Uterus (tissue), 2 donors: ENCODE results near the gene CEP43.
A peak's percentile ranks its signal among the peaks of the same experiment; 100 is the strongest.

Experiments used
- POLR2A ChIP-seq, 2 donors: fragments of 450-650 bp; IDR thresholded peaks; one replicate each; pipeline ENCODE4 v1.6.1; 2016; ENCODE audit warnings: antibody characterized with exemption in 2 of 2, mild to moderate bottlenecking in 1 of 2, moderate library complexity in 1 of 2
- TF ChIP-seq, protein P1 (sequence below), 4 experiments: fragments of 200-600 bp in 2 of 4; fragments of 450-650 bp in 2 of 4; sonication (generic) in 2 of 4; IDR thresholded peaks; one replicate each; pipeline ENCODE4 v1.5.1; 2016 to 2019; ENCODE audit warnings: antibody characterized with exemption in 4 of 4, mild to moderate bottlenecking in 2 of 4, moderate library complexity in 1 of 4

DNA sequence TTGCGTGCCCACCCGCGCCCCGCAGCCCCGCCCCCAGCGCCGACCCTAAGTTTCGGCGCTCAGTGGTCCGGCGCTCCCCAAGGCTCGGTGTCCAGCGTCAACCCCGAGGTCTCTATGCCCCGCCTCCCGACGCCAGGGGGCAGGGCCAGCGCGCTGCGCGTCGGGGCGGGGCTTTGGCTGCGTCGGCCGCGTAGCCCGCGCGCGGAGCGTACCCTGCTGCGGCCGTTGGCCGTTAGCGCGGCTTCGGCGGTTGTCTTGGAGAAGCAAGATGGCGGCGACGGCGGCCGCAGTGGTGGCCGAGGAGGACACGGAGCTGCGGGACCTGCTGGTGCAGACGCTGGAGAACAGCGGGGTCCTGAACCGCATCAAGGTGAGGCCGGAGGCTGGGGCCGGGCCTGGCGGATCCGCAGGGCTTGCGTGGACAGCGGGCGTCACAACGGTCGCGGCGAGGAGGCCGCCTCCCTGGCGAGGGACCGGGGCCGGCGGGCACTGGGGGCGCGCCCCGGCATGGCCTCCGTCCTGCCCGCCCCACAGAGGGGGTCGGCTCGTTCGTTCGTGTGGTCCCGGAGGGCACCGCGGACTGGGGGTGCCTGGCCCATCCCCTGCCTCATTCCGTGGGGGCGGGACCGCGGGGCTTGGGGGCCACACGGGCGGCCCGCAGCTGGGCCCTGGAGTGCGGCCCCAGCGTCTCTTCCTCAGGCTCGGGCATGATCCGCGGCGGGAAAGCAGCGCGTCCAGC lies at the start of gene CEP43:
- TF ChIP-seq, protein P1, sequence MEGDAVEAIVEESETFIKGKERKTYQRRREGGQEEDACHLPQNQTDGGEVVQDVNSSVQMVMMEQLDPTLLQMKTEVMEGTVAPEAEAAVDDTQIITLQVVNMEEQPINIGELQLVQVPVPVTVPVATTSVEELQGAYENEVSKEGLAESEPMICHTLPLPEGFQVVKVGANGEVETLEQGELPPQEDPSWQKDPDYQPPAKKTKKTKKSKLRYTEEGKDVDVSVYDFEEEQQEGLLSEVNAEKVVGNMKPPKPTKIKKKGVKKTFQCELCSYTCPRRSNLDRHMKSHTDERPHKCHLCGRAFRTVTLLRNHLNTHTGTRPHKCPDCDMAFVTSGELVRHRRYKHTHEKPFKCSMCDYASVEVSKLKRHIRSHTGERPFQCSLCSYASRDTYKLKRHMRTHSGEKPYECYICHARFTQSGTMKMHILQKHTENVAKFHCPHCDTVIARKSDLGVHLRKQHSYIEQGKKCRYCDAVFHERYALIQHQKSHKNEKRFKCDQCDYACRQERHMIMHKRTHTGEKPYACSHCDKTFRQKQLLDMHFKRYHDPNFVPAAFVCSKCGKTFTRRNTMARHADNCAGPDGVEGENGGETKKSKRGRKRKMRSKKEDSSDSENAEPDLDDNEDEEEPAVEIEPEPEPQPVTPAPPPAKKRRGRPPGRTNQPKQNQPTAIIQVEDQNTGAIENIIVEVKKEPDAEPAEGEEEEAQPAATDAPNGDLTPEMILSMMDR (IDR thresholded peaks at IDR 0.05), result peak in 2 of 4 experiments; percentile 5 to 23
- peak; percentile 22 to 31 for TF ChIP-seq POLR2A (IDR thresholded peaks at IDR 0.05)
